Measurements from ENCODE around the gene CDC42EP2.
A peak's percentile ranks its signal among the peaks of the same experiment; 100 is the strongest.

The CDC42EP2 gene

GRCh38 chr11:65309006-65309405, 5.7 kb upstream of the CDC42EP2 start:
- Histone ChIP-seq H3K27ac (no peak overlapping the region), H3K9me3 (ENCODE audit: low read depth, low read length) (no peaks in the 10 kb centered on the region), H3K36me3 (ENCODE audit: insufficient read depth, low read length) (no peaks in the 10 kb centered on the region), H3K9ac (ENCODE audit: insufficient read length) (no peak overlapping the region), H3K4me3 (no peak overlapping the region)
- TF ChIP-seq POLR2AphosphoS5 (IDR thresholded peaks at IDR 0.05; ENCODE audit: borderline replicate concordance, low read depth, low read length) (no peak), FOXP2 (optimal IDR thresholded peaks at IDR 0.05; ENCODE audit: control extremely low read depth, extremely low read length, insufficient read depth) (no peak), EZH2 (IDR thresholded peaks at IDR 0.05) (no peak)
- no peak for DNase-seq (ENCODE audit: low read depth, low spot score)

- TF ChIP-seq EZH2 (IDR thresholded peaks at IDR 0.05) (no peak), POLR2AphosphoS5 (IDR thresholded peaks at IDR 0.05; ENCODE audit: borderline replicate concordance, low read depth, low read length) (no peak)
- H3K4me3 ChIP-seq, result no peak overlapping the region
- no peak for DNase-seq (ENCODE audit: low read depth, low spot score)
- no peak overlapping the region for H3K9ac ChIP-seq (ENCODE audit: insufficient read length)
- no peaks in the 10 kb centered on the region for H3K9me3 ChIP-seq (ENCODE audit: low read depth, low read length)
- H3K36me3 ChIP-seq (ENCODE audit: insufficient read depth, low read length), result no peaks in the 10 kb centered on the region
- H3K27ac ChIP-seq, result no peak overlapping the region
These were observed 4.5 kb upstream of the CDC42EP2 start for GRCh38 chr11:65310215-65310614.

GRCh38 chr11:65310736-65311135, 3.9 kb upstream of the CDC42EP2 start:
- DNase-seq (ENCODE audit: low read depth, low spot score), result no peak
- H3K27ac ChIP-seq, result no peak overlapping the region
- H3K4me3 ChIP-seq, result no peak overlapping the region
- H3K9me3 ChIP-seq (ENCODE audit: low read depth, low read length), result no peaks in the 10 kb centered on the region
- H3K9ac ChIP-seq (ENCODE audit: insufficient read length), result no peak overlapping the region
- no peaks in the 10 kb centered on the region for H3K36me3 ChIP-seq (ENCODE audit: insufficient read depth, low read length)
- no peak for TF ChIP-seq EZH2 (IDR thresholded peaks at IDR 0.05)
- TF ChIP-seq POLR2AphosphoS5 (IDR thresholded peaks at IDR 0.05; ENCODE audit: borderline replicate concordance, low read depth, low read length), result no peak
- no peak for TF ChIP-seq FOXP2 (optimal IDR thresholded peaks at IDR 0.05; ENCODE audit: control extremely low read depth, extremely low read length, insufficient read depth)

GRCh38 chr11:65311170-65311678, 3.4 kb upstream of the CDC42EP2 start:
- no peak for DNase-seq (ENCODE audit: low read depth, low spot score)
- TF ChIP-seq EZH2 (IDR thresholded peaks at IDR 0.05) (no peak), POLR2AphosphoS5 (IDR thresholded peaks at IDR 0.05; ENCODE audit: borderline replicate concordance, low read depth, low read length) (no peak), FOXP2 (optimal IDR thresholded peaks at IDR 0.05; ENCODE audit: control extremely low read depth, extremely low read length, insufficient read depth) (no peak)
- no peaks in the 10 kb centered on the region for H3K9me3 ChIP-seq (ENCODE audit: low read depth, low read length)
- H3K27ac ChIP-seq, result no peak overlapping the region
- H3K36me3 ChIP-seq (ENCODE audit: insufficient read depth, low read length), result no peaks in the 10 kb centered on the region
- H3K9ac ChIP-seq (ENCODE audit: insufficient read length), result no peak overlapping the region
- no peak overlapping the region for H3K4me3 ChIP-seq

- DNase-seq (ENCODE audit: low read depth, low spot score), result no peak
- TF ChIP-seq FOXP2 (optimal IDR thresholded peaks at IDR 0.05; ENCODE audit: control extremely low read depth, extremely low read length, insufficient read depth), result no peak
- no peak for TF ChIP-seq EZH2 (IDR thresholded peaks at IDR 0.05)
- TF ChIP-seq POLR2AphosphoS5 (IDR thresholded peaks at IDR 0.05; ENCODE audit: borderline replicate concordance, low read depth, low read length), result no peak; the same call in 1 of the 2 replicates
- peak overlapping the region; percentile 97 for H3K4me3 ChIP-seq
- H3K27ac ChIP-seq, result no peak overlapping the region
- peak overlapping the region; percentile 82 for H3K9ac ChIP-seq (ENCODE audit: insufficient read length)
- no peaks in the 10 kb centered on the region for H3K9me3 ChIP-seq (ENCODE audit: low read depth, low read length)
- no peaks in the 10 kb centered on the region for H3K36me3 ChIP-seq (ENCODE audit: insufficient read depth, low read length)
These were observed 669 bp downstream of the CDC42EP2 start for GRCh38 chr11:65315204-65315865.

- no peaks in the 10 kb centered on the region for H3K36me3 ChIP-seq (ENCODE audit: insufficient read depth, low read length)
- no peaks in the 10 kb centered on the region for H3K9me3 ChIP-seq (ENCODE audit: low read depth, low read length)
- TF ChIP-seq FOXP2 (optimal IDR thresholded peaks at IDR 0.05; ENCODE audit: control extremely low read depth, extremely low read length, insufficient read depth) (no peak), POLR2AphosphoS5 (IDR thresholded peaks at IDR 0.05; ENCODE audit: borderline replicate concordance, low read depth, low read length) (no peak), EZH2 (IDR thresholded peaks at IDR 0.05) (no peak)
- DNase-seq (ENCODE audit: low read depth, low spot score), result no peak
- peak overlapping the region; percentile 97 for H3K4me3 ChIP-seq
- H3K27ac ChIP-seq, result no peak overlapping the region
- H3K9ac ChIP-seq (ENCODE audit: insufficient read length), result peak overlapping the region; percentile 82
These were observed 1.2 kb downstream of the CDC42EP2 start for GRCh38 chr11:65315866-65316226.

GRCh38 chr11:65316227-65317024, 1.8 kb downstream of the CDC42EP2 start:
- TF ChIP-seq EZH2 (IDR thresholded peaks at IDR 0.05), result no peak
- no peak for TF ChIP-seq POLR2AphosphoS5 (IDR thresholded peaks at IDR 0.05; ENCODE audit: borderline replicate concordance, low read depth, low read length)
- TF ChIP-seq FOXP2 (optimal IDR thresholded peaks at IDR 0.05; ENCODE audit: control extremely low read depth, extremely low read length, insufficient read depth), result no peak
- Histone ChIP-seq H3K9ac (ENCODE audit: insufficient read length) (no peak overlapping the region), H3K27ac (no peak overlapping the region), H3K9me3 (ENCODE audit: low read depth, low read length) (no peaks in the 10 kb centered on the region), H3K4me3 (peak overlapping the region; percentile 97), H3K36me3 (ENCODE audit: insufficient read depth, low read length) (no peaks in the 10 kb centered on the region)
- no peak for DNase-seq (ENCODE audit: low read depth, low spot score)

GRCh38 chr11:65317025-65317786, 2.5 kb downstream of the CDC42EP2 start:
- DNase-seq (ENCODE audit: low read depth, low spot score), result no peak
- no peak for TF ChIP-seq EZH2 (IDR thresholded peaks at IDR 0.05)
- no peak for TF ChIP-seq POLR2AphosphoS5 (IDR thresholded peaks at IDR 0.05; ENCODE audit: borderline replicate concordance, low read depth, low read length)
- no peak for TF ChIP-seq FOXP2 (optimal IDR thresholded peaks at IDR 0.05; ENCODE audit: control extremely low read depth, extremely low read length, insufficient read depth)
- no peak overlapping the region for H3K4me3 ChIP-seq

More at GRCh38 chr11:65317025-65317786, 2.5 kb downstream of the CDC42EP2 start:
- Histone ChIP-seq H3K9me3 (ENCODE audit: low read depth, low read length) (no peaks in the 10 kb centered on the region), H3K36me3 (ENCODE audit: insufficient read depth, low read length) (no peaks in the 10 kb centered on the region), H3K27ac (peak overlapping the region; percentile 53; the same call in 1 of the 2 replicates), H3K9ac (ENCODE audit: insufficient read length) (no peak overlapping the region)

Measured in SK-N-MC (cell line).